SHP77 (cell line): ENCODE data around the gene ADGRL1.

Source experiments
- DNase-seq, 2 experiments: peaks; one replicate each; lab custom pipeline; 2025; lab: John Stamatoyannopoulos, UW

The ADGRL1 gene

GRCh38 chr19:14112809-14113385, 93.1 kb downstream of the ADGRL1 start:
- no peak for DNase-seq

GRCh38 chr19:14112051-14112808, 93.7 kb downstream of the ADGRL1 start:
- DNase-seq = no peak

- DNase-seq = no peak
Observed at GRCh38 chr19:14111486-14111885, 94.5 kb downstream of the ADGRL1 start.

GRCh38 chr19:14110650-14111049, 95.3 kb downstream of the ADGRL1 start:
- no peak for DNase-seq

GRCh38 chr19:14107581-14108461, 98.1 kb downstream of the ADGRL1 start:
- DNase-seq = no peak

GRCh38 chr19:14106840-14107239, 99.1 kb downstream of the ADGRL1 start:
- no peak for DNase-seq

GRCh38 chr19:14105680-14106079, 100.3 kb downstream of the ADGRL1 start:
- DNase-seq = no peak

- DNase-seq = no peak
Observed at GRCh38 chr19:14103310-14103709, 102.7 kb downstream of the ADGRL1 start.

- no peak for DNase-seq
Observed at GRCh38 chr19:14102756-14103155, 103.2 kb downstream of the ADGRL1 start.

GRCh38 chr19:14102102-14102696, 103.8 kb downstream of the ADGRL1 start:
- DNase-seq = no peak

- DNase-seq = no peak
Observed at GRCh38 chr19:14101003-14101545, 104.9 kb downstream of the ADGRL1 start.
